SU-DHL-6 (cell line): ENCODE measurements around the gene ZNF789.

Experiments used
- H2AFZ ChIP-seq: fragments of 200-600 bp; sonication (generic); 2 replicates; pipeline ENCODE4 v1.6.1; 2014; ENCODE audit warnings: low read depth, mild to moderate bottlenecking, moderate library complexity, mixed read lengths, antibody characterized with exemption, low read length; ENCODE audit not compliant: severe bottlenecking
- H3F3A ChIP-seq: fragments of 200-600 bp; shearing (Covaris generic); 2 replicates; pipeline ENCODE4 v1.6.0; 2016; ENCODE audit warnings: antibody characterized with exemption, mild to moderate bottlenecking; ENCODE audit not compliant: insufficient read depth
- H3K27ac ChIP-seq: fragments of 200-600 bp; sonication (generic); 2 replicates; pipeline ENCODE4 v1.5.1; 2016; ENCODE audit warnings: low read depth, mild to moderate bottlenecking, low read length, moderate library complexity, mixed read lengths
- H3K27me3 ChIP-seq: fragments of 200-600 bp; sonication (generic), shearing (Covaris generic); 2 replicates; pipeline ENCODE4 v1.6.0; 2014; ENCODE audit warnings: mild to moderate bottlenecking, low read length
- H3K36me3 ChIP-seq: fragments of 200-600 bp; sonication (generic); 2 replicates; pipeline ENCODE4 v1.6.1; 2014; ENCODE audit warnings: mild to moderate bottlenecking, low read length, mixed read lengths
- H3K4me2 ChIP-seq: fragments of 300-600, 200-600 bp; shearing (Covaris generic), sonication (generic); 2 replicates; pipeline ENCODE4 v1.6.0; 2014; ENCODE audit warnings: low read length, low read depth, mild to moderate bottlenecking; ENCODE audit not compliant: poor library complexity, severe bottlenecking
- H3K4me3 ChIP-seq: fragments of 200-600 bp; sonication (generic); 2 replicates; pipeline ENCODE4 v1.5.1; 2014; ENCODE audit warnings: antibody characterized with exemption, low read length, mild to moderate bottlenecking, mixed read lengths; ENCODE audit not compliant: insufficient read depth, poor library complexity, severe bottlenecking
- H3K79me2 ChIP-seq: fragments of 200-600 bp; sonication (generic); 2 replicates; pipeline ENCODE4 v1.6.1; 2014; ENCODE audit warnings: mild to moderate bottlenecking, low read length, moderate library complexity; ENCODE audit not compliant: insufficient read depth
- H3K9ac ChIP-seq: fragments of 200-600 bp; sonication (generic); 2 replicates; pipeline ENCODE4 v1.7.0; 2014; ENCODE audit warnings: mild to moderate bottlenecking, low read length
- H3K9me2 ChIP-seq: fragments of 200-600 bp; sonication (generic); replicated peaks from 2 replicates; pipeline ENCODE4 v1.6.1; 2014; ENCODE audit warnings: low read length; ENCODE audit not compliant: insufficient read depth
- H3K9me3 ChIP-seq: fragments of 200-600 bp; sonication (generic); 2 replicates; pipeline ENCODE4 v1.6.1; 2014; ENCODE audit warnings: low read length, mixed read lengths; ENCODE audit not compliant: insufficient read depth
- H4K20me1 ChIP-seq: fragments of 200-600 bp; sonication (generic); 2 replicates; pipeline ENCODE4 v1.6.1; 2014; ENCODE audit warnings: low read depth, mild to moderate bottlenecking, antibody characterized with exemption, low read length, moderate library complexity, mixed read lengths
- CTCF ChIP-seq: fragments of 200-600 bp; sonication (generic); IDR thresholded peaks from one replicate; pipeline ENCODE4 v1.5.1; 2017; ENCODE audit warnings: antibody characterized with exemption, mild to moderate bottlenecking, low read length, moderate library complexity; ENCODE audit not compliant: insufficient read depth, poor library complexity, severe bottlenecking
- EZH2phosphoT487 ChIP-seq: fragments of 200-600 bp; sonication (generic), shearing (Covaris generic); conservative IDR thresholded peaks from 2 replicates; pipeline ENCODE4 v1.6.1; 2018; ENCODE audit warnings: mild to moderate bottlenecking, antibody characterized with exemption, low read length, moderate library complexity, mixed read lengths

ZNF789 gene

GRCh38 chr7:99476107-99476506 lies 3.4 kb downstream of the ZNF789 start:
- H3K4me2 ChIP-seq = no peak overlapping the region
- peaks cover 12% of the 10 kb centered on the region; the same call in 1 of the 2 replicates for H3F3A ChIP-seq
- no peak overlapping the region for H3K4me3 ChIP-seq
- TF ChIP-seq EZH2phosphoT487 = no peak
- no peak for TF ChIP-seq CTCF
- no peaks in the 10 kb centered on the region for H3K27me3 ChIP-seq
- H3K27ac ChIP-seq = no peak overlapping the region
- no peak overlapping the region for H2AFZ ChIP-seq
- H3K9me2 ChIP-seq = no peaks in the 10 kb centered on the region
- H3K36me3 ChIP-seq = peaks cover 2% of the 10 kb centered on the region; the same call in 1 of the 2 replicates
- no peaks in the 10 kb centered on the region for H3K9me3 ChIP-seq
- no peaks in the 10 kb centered on the region for H4K20me1 ChIP-seq
- H3K79me2 ChIP-seq = peaks cover 71% of the 10 kb centered on the region
- no peak overlapping the region for H3K9ac ChIP-seq

GRCh38 chr7:99478464-99479440 lies 6.1 kb downstream of the ZNF789 start:
- Histone ChIP-seq H3K79me2 (peaks cover 61% of the 10 kb centered on the region), H3K4me2 (no peak overlapping the region), H4K20me1 (no peaks in the 10 kb centered on the region), H3K9ac (no peak overlapping the region), H3K36me3 (peaks cover 7% of the 10 kb centered on the region; the same call in 1 of the 2 replicates), H3F3A (peaks cover 13% of the 10 kb centered on the region; the same call in 1 of the 2 replicates), H3K9me3 (no peaks in the 10 kb centered on the region), H3K4me3 (no peak overlapping the region), H2AFZ (no peak overlapping the region), H3K27me3 (no peaks in the 10 kb centered on the region), H3K9me2 (no peaks in the 10 kb centered on the region), H3K27ac (no peak overlapping the region)
- TF ChIP-seq CTCF (no peak), EZH2phosphoT487 (no peak)

GRCh38 chr7:99485094-99485493 lies 12.4 kb downstream of the ZNF789 start:
- Histone ChIP-seq H3K79me2 (no peaks in the 10 kb centered on the region), H3K36me3 (peaks cover 7% of the 10 kb centered on the region; the same call in 1 of the 2 replicates), H4K20me1 (no peaks in the 10 kb centered on the region), H3K4me3 (no peak overlapping the region), H3F3A (peaks cover 23% of the 10 kb centered on the region), H3K9ac (no peak overlapping the region), H3K27me3 (no peaks in the 10 kb centered on the region), H3K9me3 (no peaks in the 10 kb centered on the region), H3K27ac (no peak overlapping the region), H3K9me2 (no peaks in the 10 kb centered on the region), H3K4me2 (no peak overlapping the region), H2AFZ (no peak overlapping the region)
- TF ChIP-seq CTCF = no peak
- no peak for TF ChIP-seq EZH2phosphoT487
